ENCODE data around the gene ASH1L.

GRCh38 chr1:155455588-155456195 is 106.9 kb downstream of the ASH1L start:
- no peak for TF ChIP-seq CTCF (IDR thresholded peaks at IDR 0.05; ENCODE audit: extremely low read depth in 1 of 2, insufficient read depth in 1 of 2, low read depth in 1 of 2, low read length in 2 of 2)
- no peak for TF ChIP-seq POLR2A (IDR thresholded peaks at IDR 0.05; ENCODE audit: low read depth, low read length)
- TF ChIP-seq EZH2 (IDR thresholded peaks at IDR 0.05; ENCODE audit: borderline replicate concordance, low read depth, low read length, severe bottlenecking), result no peak
- TF ChIP-seq MAX (IDR thresholded peaks at IDR 0.05; ENCODE audit: insufficient read depth, insufficient read length), result no peak
- no peak for TF ChIP-seq MYC (IDR thresholded peaks at IDR 0.05; ENCODE audit: low read depth, low read length)

Measured in endothelial cell of umbilical vein (primary cell).